Renal cortex interstitium (tissue), 15 donors: Measurements from ENCODE around the gene RALB. TPM values are rescaled to one million over a fixed set of nuclear protein-coding genes. Genes with fewer than 3 reads are reported as not detected.
A peak's percentile ranks its signal among the peaks of the same experiment; 100 is the strongest.

Source experiments
- DNase-seq, 11 donors: peaks; one replicate each; pipeline ENCODE4 v3.0.0-alpha.2; 2013; ENCODE audit warnings: low read depth in 9 of 11, low spot score in 4 of 11; ENCODE audit errors: extremely low read depth in 1 of 11
- long read RNA-seq, 16 experiments: transcript quantifications; one replicate each; lab custom pipeline, GENCODE V29; 2026
- polyA plus RNA-seq, 3 donors: library from polyadenylated mRNA; unstranded; fragments of 120-200 nt; gene quantifications; one replicate each; pipeline ENCODE4 v1.2.1, GENCODE V29; 2013; ENCODE audit not compliant: insufficient read length in 3 of 3

Gene RALB
- polyA plus RNA-seq = 10 to 100 TPM; 69.0 to 82.3 (median 77.4) TPM
- long read RNA-seq, donor 1, transcript RALB-203 (5 exons, 1,252 nt) = major isoform, 8 of 16 reads
- long read RNA-seq, donor 1, transcript RALB-201 (5 exons, 2,344 nt) = major isoform, 8 of 16 reads
- long read RNA-seq, donor 1, partial matches to known transcripts = 0 of 16 reads
- long read RNA-seq, donor 1, other reads (novel, unspliced or antisense) = 0 of 16 reads
- long read RNA-seq, donor 2, transcript RALB-201 (5 exons, 2,344 nt) = major isoform, 7 of 14 reads
- long read RNA-seq, donor 2, transcript RALB-203 (5 exons, 1,252 nt) = major isoform, 7 of 14 reads
- long read RNA-seq, donor 2, partial matches to known transcripts = 0 of 14 reads
- long read RNA-seq, donor 2, other reads (novel, unspliced or antisense) = 0 of 14 reads
- long read RNA-seq, donor 3, transcript RALB-201 (5 exons, 2,344 nt) = major isoform, 26 of 57 reads
- long read RNA-seq, donor 3, transcript RALB-203 (5 exons, 1,252 nt) = minor isoform, 11 of 57 reads
- long read RNA-seq, donor 3, partial matches to known transcripts = 20 of 57 reads
- long read RNA-seq, donor 3, other reads (novel, unspliced or antisense) = 0 of 57 reads
- long read RNA-seq, donor 4, transcript RALB-201 (5 exons, 2,344 nt) = major isoform, 10 of 29 reads
- long read RNA-seq, donor 4, transcript RALB-203 (5 exons, 1,252 nt) = minor isoform, 8 of 29 reads
- long read RNA-seq, donor 4, partial matches to known transcripts = 11 of 29 reads
- long read RNA-seq, donor 4, other reads (novel, unspliced or antisense) = 0 of 29 reads
- long read RNA-seq, donor 5 = 0 reads
- long read RNA-seq, donor 6, transcript RALB-201 (5 exons, 2,344 nt) = minor isoform, 8 of 47 reads
- long read RNA-seq, donor 6, transcript RALB-203 (5 exons, 1,252 nt) = major isoform, 10 of 47 reads
- long read RNA-seq, donor 6, partial matches to known transcripts = 29 of 47 reads
- long read RNA-seq, donor 6, other reads (novel, unspliced or antisense) = 0 of 47 reads
- long read RNA-seq, donor 7, transcript RALB-203 (5 exons, 1,252 nt) = minor isoform, 7 of 50 reads
- long read RNA-seq, donor 7, transcript RALB-201 (5 exons, 2,344 nt) = major isoform, 19 of 50 reads
- long read RNA-seq, donor 7, partial matches to known transcripts = 22 of 50 reads
- long read RNA-seq, donor 7, other reads (novel, unspliced or antisense) = 0 of 50 reads
- long read RNA-seq, donor 8, transcript RALB-201 (5 exons, 2,344 nt) = major isoform, 32 of 73 reads
- long read RNA-seq, donor 8, transcript RALB-203 (5 exons, 1,252 nt) = minor isoform, 15 of 73 reads
- long read RNA-seq, donor 8, partial matches to known transcripts = 26 of 73 reads
- long read RNA-seq, donor 8, other reads (novel, unspliced or antisense) = 0 of 73 reads
- long read RNA-seq, donor 9, transcript RALB-201 (5 exons, 2,344 nt) = major isoform, 16 of 33 reads
- long read RNA-seq, donor 9, transcript RALB-203 (5 exons, 1,252 nt) = minor isoform, 9 of 33 reads
- long read RNA-seq, donor 9, partial matches to known transcripts = 7 of 33 reads
- long read RNA-seq, donor 9, other reads (novel, unspliced or antisense) = 0 of 33 reads
- long read RNA-seq, donor 10, transcript RALB-203 (5 exons, 1,252 nt) = minor isoform, 12 of 41 reads
- long read RNA-seq, donor 10, transcript RALB-201 (5 exons, 2,344 nt) = major isoform, 21 of 41 reads
- long read RNA-seq, donor 10, partial matches to known transcripts = 8 of 41 reads
- long read RNA-seq, donor 10, other reads (novel, unspliced or antisense) = 0 of 41 reads
- long read RNA-seq, donor 11, transcript RALB-201 (5 exons, 2,344 nt) = major isoform, 20 of 37 reads
- long read RNA-seq, donor 11, transcript RALB-203 (5 exons, 1,252 nt) = minor isoform, 9 of 37 reads
- long read RNA-seq, donor 11, partial matches to known transcripts = 8 of 37 reads
- long read RNA-seq, donor 11, other reads (novel, unspliced or antisense) = 0 of 37 reads
- long read RNA-seq, donor 12, transcript RALB-201 (5 exons, 2,344 nt) = major isoform, 9 of 18 reads
- long read RNA-seq, donor 12, partial matches to known transcripts = 5 of 18 reads
- long read RNA-seq, donor 12, other reads (novel, unspliced or antisense) = 0 of 18 reads
- long read RNA-seq, donor 13, transcript RALB-201 (5 exons, 2,344 nt) = major isoform, 30 of 63 reads
- long read RNA-seq, donor 13, transcript RALB-203 (5 exons, 1,252 nt) = minor isoform, 17 of 63 reads
- long read RNA-seq, donor 13, partial matches to known transcripts = 16 of 63 reads
- long read RNA-seq, donor 13, other reads (novel, unspliced or antisense) = 0 of 63 reads
- long read RNA-seq, donor 14, transcript RALB-201 (5 exons, 2,344 nt) = major isoform, 13 of 37 reads
- long read RNA-seq, donor 14, transcript RALB-203 (5 exons, 1,252 nt) = minor isoform, 6 of 37 reads
- long read RNA-seq, donor 14, partial matches to known transcripts = 17 of 37 reads
- long read RNA-seq, donor 14, other reads (novel, unspliced or antisense) = 0 of 37 reads
- long read RNA-seq, donor 15, transcript RALB-203 (5 exons, 1,252 nt) = minor isoform, 7 of 27 reads
- long read RNA-seq, donor 15, transcript RALB-201 (5 exons, 2,344 nt) = major isoform, 8 of 27 reads
- long read RNA-seq, donor 15, partial matches to known transcripts = 12 of 27 reads
- long read RNA-seq, donor 15, other reads (novel, unspliced or antisense) = 0 of 27 reads
- long read RNA-seq, donor 16, transcript RALB-201 (5 exons, 2,344 nt) = major isoform, 41 of 100 reads
- long read RNA-seq, donor 16, transcript RALB-203 (5 exons, 1,252 nt) = minor isoform, 23 of 100 reads
- long read RNA-seq, donor 16, partial matches to known transcripts = 36 of 100 reads
- long read RNA-seq, donor 16, other reads (novel, unspliced or antisense) = 0 of 100 reads

GRCh38 chr2:120252225-120253020, at the start of gene RALB:
Gene RALB, plus strand, starts transcription at chr2:120252852. Its CDS starts 25,813 bp downstream, at chr2:120278665.
- DNase-seq = peak; percentile 95 to 99 (median 98)

GRCh38 chr2:120203251-120204021, 49.2 kb upstream of the RALB start:
- no peak for DNase-seq

- DNase-seq = no peak
These were observed 48.6 kb upstream of the RALB start for GRCh38 chr2:120204022-120204405.

- no peak for DNase-seq
These were observed 48.2 kb upstream of the RALB start for GRCh38 chr2:120204417-120204816.

- no peak for DNase-seq
These were observed 47.5 kb upstream of the RALB start for GRCh38 chr2:120204945-120205670.

GRCh38 chr2:120206022-120206581, 46.5 kb upstream of the RALB start:
- no peak for DNase-seq

- no peak for DNase-seq
These were observed 44.0 kb upstream of the RALB start for GRCh38 chr2:120208381-120209353.

GRCh38 chr2:120209427-120210269, 43.0 kb upstream of the RALB start:
- DNase-seq = no peak

GRCh38 chr2:120210270-120210693, 42.4 kb upstream of the RALB start:
- no peak for DNase-seq

GRCh38 chr2:120218181-120218580, 34.5 kb upstream of the RALB start:
- DNase-seq = no peak

- no peak for DNase-seq
These were observed 33.4 kb upstream of the RALB start for GRCh38 chr2:120219291-120219690.

GRCh38 chr2:120219766-120220165, 32.9 kb upstream of the RALB start:
- no peak for DNase-seq
